Measurements from ENCODE around the gene PIP5K1B.

DNA sequence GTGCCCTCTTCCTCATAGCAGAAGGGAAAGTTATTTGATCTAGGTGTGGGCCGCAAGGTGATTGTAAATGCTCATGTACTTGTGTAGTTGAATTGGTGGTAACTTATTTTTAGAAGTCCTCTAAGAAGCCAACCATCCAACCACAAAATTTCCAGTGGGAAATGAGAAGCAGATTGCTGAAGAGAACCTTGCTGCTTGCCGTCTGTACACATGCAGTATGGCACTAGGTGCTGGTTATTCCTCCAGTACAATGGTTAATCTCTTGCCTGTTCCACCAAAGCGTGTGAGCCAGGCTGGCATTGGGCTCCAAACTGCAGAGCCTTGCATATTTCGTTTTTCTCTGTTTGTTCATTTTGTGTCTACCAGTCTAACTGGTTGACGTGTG, 28.0 kb downstream of the PIP5K1B start:
- TF ChIP-seq, protein P1, sequence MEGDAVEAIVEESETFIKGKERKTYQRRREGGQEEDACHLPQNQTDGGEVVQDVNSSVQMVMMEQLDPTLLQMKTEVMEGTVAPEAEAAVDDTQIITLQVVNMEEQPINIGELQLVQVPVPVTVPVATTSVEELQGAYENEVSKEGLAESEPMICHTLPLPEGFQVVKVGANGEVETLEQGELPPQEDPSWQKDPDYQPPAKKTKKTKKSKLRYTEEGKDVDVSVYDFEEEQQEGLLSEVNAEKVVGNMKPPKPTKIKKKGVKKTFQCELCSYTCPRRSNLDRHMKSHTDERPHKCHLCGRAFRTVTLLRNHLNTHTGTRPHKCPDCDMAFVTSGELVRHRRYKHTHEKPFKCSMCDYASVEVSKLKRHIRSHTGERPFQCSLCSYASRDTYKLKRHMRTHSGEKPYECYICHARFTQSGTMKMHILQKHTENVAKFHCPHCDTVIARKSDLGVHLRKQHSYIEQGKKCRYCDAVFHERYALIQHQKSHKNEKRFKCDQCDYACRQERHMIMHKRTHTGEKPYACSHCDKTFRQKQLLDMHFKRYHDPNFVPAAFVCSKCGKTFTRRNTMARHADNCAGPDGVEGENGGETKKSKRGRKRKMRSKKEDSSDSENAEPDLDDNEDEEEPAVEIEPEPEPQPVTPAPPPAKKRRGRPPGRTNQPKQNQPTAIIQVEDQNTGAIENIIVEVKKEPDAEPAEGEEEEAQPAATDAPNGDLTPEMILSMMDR (conservative IDR thresholded peaks at IDR 0.05 in 1 of 2, IDR thresholded peaks at IDR 0.05 in 1 of 2; ENCODE audit: extremely low read depth in 1 of 2, insufficient read depth in 1 of 2, low read depth in 1 of 2, low read length in 2 of 2) = no peak
- TF ChIP-seq EZH2 (IDR thresholded peaks at IDR 0.05; ENCODE audit: borderline replicate concordance, low read length) = no peak

Data from mammary epithelial cell (primary cell).